BJ (cell line): ENCODE measurements around the gene GRM7. TPM values are rescaled to one million over a fixed set of nuclear protein-coding genes. Genes with fewer than 3 reads are reported as not detected.

Source experiments
- CTCF ChIA-PET: fragments of 350-600 bp; formaldehyde crosslinking; extraction: SDS; loops from one replicate; lab custom pipeline; 2021; ENCODE audit warnings: antibody characterized with exemption, inconsistent platforms; lab: Yijun Ruan, JAX
- POLR2A ChIA-PET: fragments of 300-600 bp; sonication (Branson Sonifier 250); formaldehyde crosslinking; extraction: SDS; loops from one replicate; lab custom pipeline; 2021; ENCODE audit warnings: antibody characterized with exemption; lab: Charles Lee
- DNase-seq: peaks from one replicate; pipeline ENCODE4 v3.0.0-alpha.2; 2011; ENCODE audit warnings: low read depth
- H3K27me3 ChIP-seq: 2 replicates; pipeline ENCODE4 v1.6.0; 2011; ENCODE audit warnings: low read length; ENCODE audit not compliant: control insufficient read depth, insufficient read depth
- H3K36me3 ChIP-seq: 2 replicates; pipeline ENCODE4 v1.5.1; 2011; ENCODE audit warnings: low read length; ENCODE audit not compliant: control insufficient read depth, insufficient read depth
- H3K4me3 ChIP-seq: 2 replicates; pipeline ENCODE4 v1.5.1; 2011; ENCODE audit warnings: low read depth, mild to moderate bottlenecking, control low read depth, low read length
- CTCF ChIP-seq: IDR thresholded peaks from 2 replicates; pipeline ENCODE4 v1.5.1; 2011; ENCODE audit warnings: low read depth, mild to moderate bottlenecking, control low read depth, inconsistent platforms, low read length, moderate library complexity; ENCODE audit not compliant: insufficient read depth
- polyA plus RNA-seq: library from polyadenylated mRNA; depleted of rRNA; stranded (reverse); fragments of >200 nt; gene quantifications from 2 replicates; pipeline ENCODE4 v1.2.3, GENCODE V29; 2011

Gene GRM7
- polyA plus RNA-seq, 1 experiment: not detected

GRCh38 chr3:7754653-7755441, 893.9 kb downstream of the GRM7 start:
- ChIA-PET POLR2A (no interaction called here), CTCF (no interaction called here)
- no peak for TF ChIP-seq CTCF
- Histone ChIP-seq H3K4me3 (no peak overlapping the region), H3K36me3 (no peaks in the 10 kb centered on the region), H3K27me3 (no peaks in the 10 kb centered on the region)
- no peak for DNase-seq

- H3K4me3 ChIP-seq: no peak overlapping the region
- H3K27me3 ChIP-seq: no peaks in the 10 kb centered on the region
- no peak for DNase-seq
- H3K36me3 ChIP-seq: no peaks in the 10 kb centered on the region
- ChIA-PET CTCF (no interaction called here), POLR2A (no interaction called here)
- TF ChIP-seq CTCF: no peak
Observed at GRCh38 chr3:7759630-7760029, 898.7 kb downstream of the GRM7 start.

- H3K27me3 ChIP-seq: no peaks in the 10 kb centered on the region
- ChIA-PET POLR2A (no interaction called here), CTCF (no interaction called here)
- H3K36me3 ChIP-seq: no peaks in the 10 kb centered on the region
- H3K4me3 ChIP-seq: no peak overlapping the region
- DNase-seq: no peak
- TF ChIP-seq CTCF: no peak
Observed at GRCh38 chr3:7760718-7761117, 899.8 kb downstream of the GRM7 start.

- DNase-seq: no peak
- Histone ChIP-seq H3K36me3 (no peaks in the 10 kb centered on the region), H3K4me3 (no peak overlapping the region), H3K27me3 (no peaks in the 10 kb centered on the region)
- ChIA-PET CTCF (no interaction called here), POLR2A (no interaction called here)
- TF ChIP-seq CTCF: no peak
Observed at GRCh38 chr3:7764115-7764514, 903.2 kb downstream of the GRM7 start.

- TF ChIP-seq CTCF: no peak
- ChIA-PET POLR2A (no interaction called here), CTCF (no interaction called here)
- DNase-seq: no peak
- Histone ChIP-seq H3K27me3 (no peaks in the 10 kb centered on the region), H3K36me3 (no peaks in the 10 kb centered on the region), H3K4me3 (no peak overlapping the region)
Observed at GRCh38 chr3:7766530-7766929, 905.6 kb downstream of the GRM7 start.
